Neural cell (in vitro differentiated cells): Measurements from ENCODE around the gene CATSPERB. TPM values are rescaled to one million over a fixed set of nuclear protein-coding genes. Genes with fewer than 3 reads are reported as not detected.

ENCODE experiments used
- H2AFZ ChIP-seq: fragments of 200-600, 300-800 bp; sonication (generic), shearing (Covaris generic); 2 replicates; pipeline ENCODE4 v1.6.0; 2014; ENCODE audit warnings: low read depth, mild to moderate bottlenecking, antibody characterized with exemption, low read length, moderate library complexity
- H3F3A ChIP-seq: fragments of 200-600 bp; shearing (Covaris generic); 2 replicates; pipeline ENCODE4 v1.6.1; 2016; ENCODE audit warnings: mild to moderate bottlenecking, moderate library complexity, mixed read lengths, antibody characterized with exemption, low read length; ENCODE audit not compliant: insufficient read depth, poor library complexity, severe bottlenecking
- H3K27ac ChIP-seq: fragments of 200-600, 300-800 bp; sonication (generic), shearing (Covaris generic); 2 replicates; pipeline ENCODE4 v1.5.1; 2014; ENCODE audit warnings: mild to moderate bottlenecking, low read length, moderate library complexity
- H3K27me3 ChIP-seq: fragments of 300-800, 200-600 bp; sonication (generic), shearing (Covaris generic); 2 replicates; pipeline ENCODE4 v1.6.0; 2014; ENCODE audit warnings: mild to moderate bottlenecking, low read depth, low read length, moderate library complexity; ENCODE audit not compliant: insufficient read depth
- H3K36me3 ChIP-seq: fragments of 300-800, 200-600 bp; sonication (generic), shearing (Covaris generic); 2 replicates; pipeline ENCODE4 v1.5.1; 2014; ENCODE audit warnings: mild to moderate bottlenecking, antibody characterized with exemption, low read length, moderate library complexity; ENCODE audit not compliant: insufficient read depth
- H3K4me2 ChIP-seq: fragments of 300-800, 200-600 bp; sonication (generic), shearing (Covaris generic); 2 replicates; pipeline ENCODE4 v1.6.0; 2014; ENCODE audit warnings: mild to moderate bottlenecking, low read length
- H3K4me3 ChIP-seq: fragments of 300-800, 200-600 bp; sonication (generic), shearing (Covaris generic); 2 replicates; pipeline ENCODE4 v1.5.1; 2014; ENCODE audit warnings: mild to moderate bottlenecking, low read length, moderate library complexity
- H3K79me2 ChIP-seq: fragments of 200-600 bp; shearing (Covaris generic); replicated peaks from 2 replicates; pipeline ENCODE4 v1.6.0; 2014; ENCODE audit warnings: mild to moderate bottlenecking, low read length, moderate library complexity; ENCODE audit not compliant: insufficient read depth
- H3K9ac ChIP-seq: fragments of 300-800, 200-600 bp; sonication (generic), shearing (Covaris generic); 2 replicates; pipeline ENCODE4 v1.6.1; 2016; ENCODE audit warnings: mild to moderate bottlenecking, low read length, mixed read lengths
- H3K9me2 ChIP-seq: fragments of 200-600 bp; shearing (Covaris generic); 2 replicates; pipeline ENCODE4 v1.6.1; 2016; ENCODE audit warnings: mild to moderate bottlenecking, low read length, mixed read lengths; ENCODE audit not compliant: insufficient read depth
- H3K9me3 ChIP-seq: fragments of 200-600, 300-800 bp; sonication (generic), shearing (Covaris generic); 2 replicates; pipeline ENCODE4 v1.6.1; 2016; ENCODE audit warnings: mild to moderate bottlenecking, mixed run types, low read length, moderate library complexity, mixed read lengths
- H4K20me1 ChIP-seq: fragments of 200-600 bp; shearing (Covaris generic); 2 replicates; pipeline ENCODE4 v1.6.1; 2016; ENCODE audit warnings: mild to moderate bottlenecking, mixed run types; ENCODE audit not compliant: insufficient read depth
- CTCF ChIP-seq: fragments of 450-650 bp; IDR thresholded peaks from 2 replicates; pipeline ENCODE4 v1.5.1; 2014; ENCODE audit warnings: antibody characterized with exemption, mild to moderate bottlenecking, moderate library complexity; ENCODE audit not compliant: poor library complexity, severe bottlenecking
- EP300 ChIP-seq: fragments of 450-650 bp; conservative IDR thresholded peaks from 2 replicates; pipeline ENCODE4 v1.6.1; 2014; ENCODE audit warnings: antibody characterized with exemption, mild to moderate bottlenecking, moderate library complexity; ENCODE audit not compliant: poor library complexity, severe bottlenecking
- EZH2 ChIP-seq: fragments of 200-600, 300-800 bp; shearing (Covaris generic), sonication (generic); IDR thresholded peaks from 2 replicates; pipeline ENCODE4 v1.6.1; 2014; ENCODE audit warnings: antibody characterized with exemption, low read length, borderline replicate concordance, mild to moderate bottlenecking; ENCODE audit not compliant: insufficient read depth, poor library complexity, severe bottlenecking
- MXI1 ChIP-seq: fragments of 450-650 bp; conservative IDR thresholded peaks from 2 replicates; pipeline ENCODE4 v1.6.1; 2014; ENCODE audit warnings: antibody characterized with exemption, mild to moderate bottlenecking; ENCODE audit not compliant: poor library complexity, severe bottlenecking
- POLR2AphosphoS5 ChIP-seq: IDR thresholded peaks from 2 replicates; pipeline ENCODE4 v1.6.1; 2012
- RAD21 ChIP-seq: fragments of 450-650 bp; conservative IDR thresholded peaks from 2 replicates; pipeline ENCODE4 v1.6.1; 2014; ENCODE audit warnings: antibody characterized with exemption, mild to moderate bottlenecking, moderate library complexity
- REST ChIP-seq: IDR thresholded peaks from 2 replicates; pipeline ENCODE4 v1.6.1; 2012; ENCODE audit warnings: borderline replicate concordance
- SMC3 ChIP-seq: fragments of 450-650 bp; conservative IDR thresholded peaks from 2 replicates; pipeline ENCODE4 v1.6.1; 2014; ENCODE audit warnings: antibody characterized with exemption, mild to moderate bottlenecking, moderate library complexity; ENCODE audit not compliant: poor library complexity
- TAF1 ChIP-seq: IDR thresholded peaks from 2 replicates; pipeline ENCODE4 v1.6.1; 2012; ENCODE audit warnings: low read depth
- polyA plus RNA-seq: library from polyadenylated mRNA; depleted of rRNA; stranded (reverse); fragments of >200 nt; gene quantifications from 2 replicates; pipeline ENCODE4 v1.2.3, GENCODE V29; 2014

The CATSPERB gene
- polyA plus RNA-seq, 1 donor from 2014 or later = not detected

GRCh38 chr14:91570021-91570420, 161.9 kb downstream of the CATSPERB start:
- Histone ChIP-seq H3K27me3 (peaks cover 26% of the 10 kb centered on the region), H3F3A (no peaks in the 10 kb centered on the region), H3K4me2 (no peak overlapping the region), H3K9me2 (no peaks in the 10 kb centered on the region), H3K36me3 (no peaks in the 10 kb centered on the region), H3K79me2 (no peaks in the 10 kb centered on the region), H3K9ac (no peak overlapping the region), H3K9me3 (no peaks in the 10 kb centered on the region), H2AFZ (no peak overlapping the region), H4K20me1 (no peaks in the 10 kb centered on the region), H3K27ac (no peak overlapping the region), H3K4me3 (no peak overlapping the region)
- TF ChIP-seq EP300 = no peak
- no peak for TF ChIP-seq POLR2AphosphoS5
- TF ChIP-seq CTCF = no peak
- TF ChIP-seq EZH2 = no peak
- TF ChIP-seq SMC3 = no peak
- TF ChIP-seq REST = no peak
- TF ChIP-seq TAF1 = no peak
- no peak for TF ChIP-seq MXI1
- no peak for TF ChIP-seq RAD21

- H3K79me2 ChIP-seq = no peaks in the 10 kb centered on the region
- H3K4me3 ChIP-seq = no peak overlapping the region
- no peaks in the 10 kb centered on the region for H3F3A ChIP-seq
- no peak overlapping the region for H3K27ac ChIP-seq
- no peaks in the 10 kb centered on the region for H3K9me3 ChIP-seq
- H2AFZ ChIP-seq = no peak overlapping the region
- no peaks in the 10 kb centered on the region for H4K20me1 ChIP-seq
- H3K27me3 ChIP-seq = peaks cover 18% of the 10 kb centered on the region
- H3K9ac ChIP-seq = no peak overlapping the region
- H3K36me3 ChIP-seq = no peaks in the 10 kb centered on the region
- no peak overlapping the region for H3K4me2 ChIP-seq
- no peak for TF ChIP-seq POLR2AphosphoS5
- no peak for TF ChIP-seq MXI1
- TF ChIP-seq TAF1 = no peak
- TF ChIP-seq CTCF = no peak
- no peak for TF ChIP-seq RAD21
- TF ChIP-seq SMC3 = no peak
- no peak for TF ChIP-seq REST
- no peak for TF ChIP-seq EZH2
- no peak for TF ChIP-seq EP300
- H3K9me2 ChIP-seq = no peaks in the 10 kb centered on the region
Measured at GRCh38 chr14:91569301-91569700, 162.6 kb downstream of the CATSPERB start.
